HG03108 (cell line): ENCODE results near the gene MT4.
"Not testable (repeated sequence)": the region's sequence is repeated elsewhere in the genome, so short reads cannot be mapped to it uniquely, and the experiment has no call there.

Source experiments
- ATAC-seq: cut with Tn5 transposase; IDR thresholded peaks from one replicate; pipeline ENCODE4 v1.9.1; 2021; ENCODE audit warnings: moderate library complexity; ENCODE audit not compliant: unreplicated experiment

MT4 gene

GRCh38 chr16:56558024-56558747 lies 6.7 kb upstream of the MT4 start:
- no peak for ATAC-seq

GRCh38 chr16:56559109-56559508 lies 5.8 kb upstream of the MT4 start:
- no peak for ATAC-seq

GRCh38 chr16:56560447-56560846 lies 4.4 kb upstream of the MT4 start:
- no peak for ATAC-seq

GRCh38 chr16:56561126-56561525 lies 3.7 kb upstream of the MT4 start:
- no peak for ATAC-seq

- ATAC-seq: no peak
These were observed 5.1 kb downstream of the MT4 start for GRCh38 chr16:56569971-56570370.

- no peak for ATAC-seq
These were observed 6.7 kb downstream of the MT4 start for GRCh38 chr16:56571525-56571924.

- ATAC-seq: no peak
These were observed 9.8 kb downstream of the MT4 start for GRCh38 chr16:56574625-56575024.

GRCh38 chr16:56576585-56577299 lies 11.9 kb downstream of the MT4 start:
- peak; percentile 78 for ATAC-seq

- ATAC-seq: no peak
These were observed 12.4 kb downstream of the MT4 start for GRCh38 chr16:56577300-56577625.

- ATAC-seq: no peak
These were observed 15.6 kb downstream of the MT4 start for GRCh38 chr16:56580391-56581048.

GRCh38 chr16:56582911-56583310 lies 18.0 kb downstream of the MT4 start:
- ATAC-seq: not testable (repeated sequence)

- no peak for ATAC-seq
These were observed 18.7 kb downstream of the MT4 start for GRCh38 chr16:56583351-56584168.

GRCh38 chr16:56584276-56584675 lies 19.4 kb downstream of the MT4 start:
- ATAC-seq: no peak

GRCh38 chr16:56588781-56589140 lies 23.9 kb downstream of the MT4 start:
- ATAC-seq: no peak

- no peak for ATAC-seq
These were observed 24.5 kb downstream of the MT4 start, which contains the start of gene MT3 for GRCh38 chr16:56589141-56590039. MT3 (plus strand) TSS chr16:56589528; CDS start chr16:56589591, 63 bp downstream.

- ATAC-seq: no peak
These were observed 26.6 kb downstream of the MT4 start for GRCh38 chr16:56591377-56592060.

- no peak for ATAC-seq
These were observed 28.9 kb downstream of the MT4 start for GRCh38 chr16:56593573-56594291.

GRCh38 chr16:56594292-56594619 lies 29.4 kb downstream of the MT4 start:
- no peak for ATAC-seq

GRCh38 chr16:56600398-56600999 lies 35.6 kb downstream of the MT4 start:
- no peak for ATAC-seq
